A673 (cell line): ENCODE data around the gene HOXC10.

Experiments
- CTCF ChIP-seq: fragments of 300-800, 200-600 bp; sonication (generic); conservative IDR thresholded peaks from 2 replicates; pipeline ENCODE4 v1.5.1; 2017; ENCODE audit warnings: low read depth, mild to moderate bottlenecking, antibody characterized with exemption, low read length, moderate library complexity, mixed read lengths
- EZH2 ChIP-seq: fragments of 200-600 bp; sonication (generic); IDR thresholded peaks from 2 replicates; pipeline ENCODE4 v1.6.1; 2017; ENCODE audit warnings: borderline replicate concordance, low read depth, mild to moderate bottlenecking, mixed read lengths, antibody characterized with exemption, low read length; ENCODE audit not compliant: poor library complexity, severe bottlenecking

- TF ChIP-seq EZH2 (no peak), CTCF (no peak)
Measured at GRCh38 chr12:54020591-54021405, 35.9 kb downstream of the HOXC10 start.
